Stimulated activated naive CD8-positive, alpha-beta T cell treated with anti-CD3 and anti-CD28 coated beads, Interleukin-15, amount 100 ng/mL, for 72 hours (primary cell): ENCODE measurements around the gene RHOJ.
A peak's percentile ranks its signal among the peaks of the same experiment; 100 is the strongest.
"Not testable (repeated sequence)": the region's sequence is repeated elsewhere in the genome, so short reads cannot be mapped to it uniquely, and the experiment has no call there.

Experiments used
- ATAC-seq: fragments of 150-1000 bp; cut with Tn5 transposase; 2 replicates; pipeline ENCODE4 v1.10.0; 2021; ENCODE audit warnings: mild to moderate bottlenecking, moderate library complexity
- DNase-seq, 2 donors: peaks; one replicate each; pipeline ENCODE4 v3.0.0; 2021 to 2022
- H3K27ac Mint-ChIP-seq, 2 donors: one replicate each; pipeline ENCODE4 v1.8.0; 2022; ENCODE audit warnings: mild to moderate bottlenecking in 2 of 2, mixed read lengths in 2 of 2, moderate library complexity in 2 of 2
- H3K27me3 Mint-ChIP-seq: one replicate; pipeline ENCODE4 v1.8.0; 2022; ENCODE audit warnings: mixed read lengths
- H3K4me1 Mint-ChIP-seq: one replicate; pipeline ENCODE4 v1.8.0; 2022; ENCODE audit warnings: mild to moderate bottlenecking, mixed read lengths
- H3K4me3 Mint-ChIP-seq, 2 donors: one replicate each; pipeline ENCODE4 v1.8.0; 2022; ENCODE audit warnings: mild to moderate bottlenecking in 2 of 2, mixed read lengths in 2 of 2, moderate library complexity in 1 of 2
- H3K9me3 Mint-ChIP-seq, 2 donors: one replicate each; pipeline ENCODE4 v1.8.0; 2022; ENCODE audit warnings: mixed read lengths in 2 of 2

Gene RHOJ

GRCh38 chr14:63273129-63273528, 68.9 kb downstream of the RHOJ start:
- Mint-ChIP-seq H3K9me3 (no peaks in the 10 kb centered on the region), H3K27me3 (peaks cover 7% of the 10 kb centered on the region), H3K4me3 (no peak overlapping the region), H3K27ac (no peak overlapping the region), H3K4me1 (no peaks in the 10 kb centered on the region)
- ATAC-seq (no peak), DNase-seq (no peak)

DNA sequence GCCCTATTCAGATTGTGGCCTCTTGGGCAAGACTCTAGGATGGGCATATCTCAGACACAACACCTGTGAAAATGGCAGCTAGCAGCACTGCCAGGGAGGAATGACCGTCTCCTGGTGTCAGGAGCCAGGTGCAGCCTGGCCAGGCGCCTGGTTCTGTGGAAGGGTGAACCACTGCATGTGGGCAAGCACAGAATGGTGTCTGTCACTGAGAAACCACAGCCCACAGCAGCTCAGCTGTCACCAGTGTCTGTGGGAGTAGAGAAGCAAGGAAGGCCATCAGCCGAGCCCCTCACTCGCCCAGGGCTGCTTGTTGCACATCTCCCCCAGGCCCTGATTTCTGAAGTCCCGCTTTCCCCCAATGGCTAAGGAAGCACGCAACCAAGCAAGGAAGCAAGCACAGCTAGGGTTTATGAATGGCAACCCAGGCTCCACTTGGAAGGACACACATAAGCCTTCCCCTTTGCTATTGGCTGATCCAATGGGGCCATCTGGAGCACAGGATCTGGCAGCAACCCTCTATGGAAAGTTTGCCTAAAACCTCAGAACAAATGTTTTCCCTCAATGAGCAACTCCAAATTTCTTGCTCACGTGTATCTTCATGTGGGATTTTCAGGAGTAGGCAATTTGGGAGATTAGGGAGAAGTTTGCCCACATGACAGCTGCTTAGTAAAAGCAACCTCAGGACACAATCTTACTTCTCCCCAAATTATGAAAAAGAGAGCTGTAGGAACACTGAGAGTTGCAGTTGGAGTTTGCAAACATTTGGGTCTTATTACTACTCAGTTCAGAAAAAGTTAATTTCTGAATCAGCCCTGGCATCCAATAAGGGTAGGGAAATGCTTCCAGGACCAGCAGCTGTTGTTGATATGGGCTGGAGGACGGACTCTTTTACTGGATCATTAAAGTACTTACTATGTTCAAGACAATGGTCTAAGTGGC, 69.7 kb downstream of the RHOJ start:
- no peaks in the 10 kb centered on the region for H3K4me1 Mint-ChIP-seq
- H3K27me3 Mint-ChIP-seq = peaks cover 7% of the 10 kb centered on the region
- ATAC-seq = no peak

GRCh38 chr14:63275611-63276010, 71.4 kb downstream of the RHOJ start:
- no peaks in the 10 kb centered on the region for H3K4me1 Mint-ChIP-seq
- no peak for ATAC-seq
- no peaks in the 10 kb centered on the region for H3K9me3 Mint-ChIP-seq
- no peak overlapping the region for H3K27ac Mint-ChIP-seq
- no peak for DNase-seq
- no peak overlapping the region for H3K4me3 Mint-ChIP-seq
- peaks cover 3% of the 10 kb centered on the region for H3K27me3 Mint-ChIP-seq

More for the DNA sequence above, 69.7 kb downstream of the RHOJ start:
- DNase-seq = no peak
- H3K27ac Mint-ChIP-seq = no peak overlapping the region
- H3K4me3 Mint-ChIP-seq = no peak overlapping the region
- H3K9me3 Mint-ChIP-seq = no peaks in the 10 kb centered on the region

DNA sequence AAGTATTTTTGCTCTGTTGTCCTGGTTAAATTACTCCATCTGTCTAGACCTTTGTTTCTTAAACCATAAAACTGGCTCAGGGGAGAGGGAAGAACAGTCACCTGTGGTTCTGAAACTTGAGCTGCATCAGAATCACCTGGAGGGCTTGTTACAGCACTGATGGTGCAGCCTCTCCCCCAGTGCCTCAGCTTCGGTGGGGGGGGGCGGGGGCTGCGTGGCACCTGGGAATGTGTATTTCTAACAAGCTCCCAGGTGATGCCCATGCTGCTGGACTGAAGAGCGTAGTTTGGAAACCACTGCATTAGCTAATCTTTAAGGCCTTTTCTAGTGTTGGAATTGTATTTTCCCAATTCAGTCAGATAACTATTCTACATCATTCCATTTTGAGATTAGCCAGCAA, 71.8 kb downstream of the RHOJ start:
- Mint-ChIP-seq H3K9me3 (no peaks in the 10 kb centered on the region), H3K4me1 (no peaks in the 10 kb centered on the region), H3K27ac (no peak overlapping the region), H3K4me3 (no peak overlapping the region), H3K27me3 (peaks cover 6% of the 10 kb centered on the region)
- DNase-seq (no peak), ATAC-seq (no peak)

GRCh38 chr14:63276492-63277342, 72.5 kb downstream of the RHOJ start:
- no peak for DNase-seq
- no peaks in the 10 kb centered on the region for H3K9me3 Mint-ChIP-seq
- peaks cover 7% of the 10 kb centered on the region for H3K27me3 Mint-ChIP-seq
- H3K4me3 Mint-ChIP-seq = no peak overlapping the region
- peak; percentile 75 for ATAC-seq
- no peak overlapping the region for H3K27ac Mint-ChIP-seq
- H3K4me1 Mint-ChIP-seq = no peaks in the 10 kb centered on the region

GRCh38 chr14:63277591-63278183, 73.4 kb downstream of the RHOJ start:
- DNase-seq = no peak
- no peak overlapping the region for H3K27ac Mint-ChIP-seq
- peaks cover 7% of the 10 kb centered on the region for H3K27me3 Mint-ChIP-seq

DNA sequence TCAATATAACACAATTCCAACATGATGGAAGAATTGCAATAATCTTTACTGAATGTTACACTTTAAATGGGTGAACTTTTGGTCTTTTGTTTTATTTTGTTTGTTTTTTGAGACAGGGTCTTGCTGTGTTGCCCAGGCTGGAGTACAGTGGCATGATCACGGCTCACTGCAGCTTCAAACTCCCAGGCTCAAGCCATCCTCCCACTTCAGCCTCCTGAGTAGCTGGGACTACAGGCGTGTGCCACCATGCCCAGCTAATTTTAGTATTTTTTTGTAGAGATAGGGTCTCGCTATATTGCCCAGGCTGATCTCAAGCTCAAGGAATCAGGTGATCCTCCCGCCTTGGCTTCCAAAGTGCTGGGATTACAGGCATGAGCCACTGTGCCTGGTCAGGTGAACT, 75.7 kb downstream of the RHOJ start:
- not testable (repeated sequence) for H3K27me3 Mint-ChIP-seq, H3K4me1 Mint-ChIP-seq, DNase-seq, H3K4me3 Mint-ChIP-seq, H3K27ac Mint-ChIP-seq, ATAC-seq, H3K9me3 Mint-ChIP-seq

More at GRCh38 chr14:63277591-63278183, 73.4 kb downstream of the RHOJ start:
- no peak for ATAC-seq
- Mint-ChIP-seq H3K4me1 (no peaks in the 10 kb centered on the region), H3K4me3 (no peak overlapping the region), H3K9me3 (no peaks in the 10 kb centered on the region)

- no peaks in the 10 kb centered on the region for H3K4me1 Mint-ChIP-seq
- H3K27ac Mint-ChIP-seq = no peak overlapping the region
- ATAC-seq (no peak), DNase-seq (no peak)
- peaks cover 7% of the 10 kb centered on the region for H3K27me3 Mint-ChIP-seq
- H3K4me3 Mint-ChIP-seq = no peak overlapping the region
- no peaks in the 10 kb centered on the region for H3K9me3 Mint-ChIP-seq
Observed at GRCh38 chr14:63282997-63283883, 79.0 kb downstream of the RHOJ start.

GRCh38 chr14:63283884-63284248, 79.6 kb downstream of the RHOJ start:
- peaks cover 7% of the 10 kb centered on the region for H3K27me3 Mint-ChIP-seq
- H3K9me3 Mint-ChIP-seq = no peaks in the 10 kb centered on the region
- no peak for ATAC-seq
- DNase-seq = no peak
- H3K27ac Mint-ChIP-seq = no peak overlapping the region
- H3K4me1 Mint-ChIP-seq = no peaks in the 10 kb centered on the region
- H3K4me3 Mint-ChIP-seq = no peak overlapping the region

DNA sequence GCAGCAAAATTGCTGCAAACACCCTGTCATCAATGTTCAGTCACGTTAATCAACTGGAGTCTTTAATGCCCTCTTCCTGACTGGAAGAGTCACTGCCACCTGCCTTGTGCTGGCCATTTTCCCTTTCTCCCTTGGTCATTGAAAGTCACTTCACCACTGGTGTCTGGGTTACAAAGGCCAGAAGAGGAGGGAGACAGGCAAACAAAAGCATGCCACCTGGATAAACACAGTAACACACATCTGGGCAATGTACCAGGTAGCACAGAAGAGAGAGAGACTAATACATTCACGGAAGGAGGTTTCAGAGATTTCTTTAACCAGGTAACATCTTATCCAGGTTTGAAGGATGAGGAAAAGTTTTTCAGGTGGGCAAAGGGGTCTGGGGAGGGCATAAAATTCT, 81.8 kb downstream of the RHOJ start:
- H3K27me3 Mint-ChIP-seq = peaks cover 4% of the 10 kb centered on the region
- H3K27ac Mint-ChIP-seq = no peak overlapping the region
- DNase-seq (no peak), ATAC-seq (no peak)
- no peaks in the 10 kb centered on the region for H3K4me1 Mint-ChIP-seq
- H3K9me3 Mint-ChIP-seq = no peaks in the 10 kb centered on the region
- no peak overlapping the region for H3K4me3 Mint-ChIP-seq

DNA sequence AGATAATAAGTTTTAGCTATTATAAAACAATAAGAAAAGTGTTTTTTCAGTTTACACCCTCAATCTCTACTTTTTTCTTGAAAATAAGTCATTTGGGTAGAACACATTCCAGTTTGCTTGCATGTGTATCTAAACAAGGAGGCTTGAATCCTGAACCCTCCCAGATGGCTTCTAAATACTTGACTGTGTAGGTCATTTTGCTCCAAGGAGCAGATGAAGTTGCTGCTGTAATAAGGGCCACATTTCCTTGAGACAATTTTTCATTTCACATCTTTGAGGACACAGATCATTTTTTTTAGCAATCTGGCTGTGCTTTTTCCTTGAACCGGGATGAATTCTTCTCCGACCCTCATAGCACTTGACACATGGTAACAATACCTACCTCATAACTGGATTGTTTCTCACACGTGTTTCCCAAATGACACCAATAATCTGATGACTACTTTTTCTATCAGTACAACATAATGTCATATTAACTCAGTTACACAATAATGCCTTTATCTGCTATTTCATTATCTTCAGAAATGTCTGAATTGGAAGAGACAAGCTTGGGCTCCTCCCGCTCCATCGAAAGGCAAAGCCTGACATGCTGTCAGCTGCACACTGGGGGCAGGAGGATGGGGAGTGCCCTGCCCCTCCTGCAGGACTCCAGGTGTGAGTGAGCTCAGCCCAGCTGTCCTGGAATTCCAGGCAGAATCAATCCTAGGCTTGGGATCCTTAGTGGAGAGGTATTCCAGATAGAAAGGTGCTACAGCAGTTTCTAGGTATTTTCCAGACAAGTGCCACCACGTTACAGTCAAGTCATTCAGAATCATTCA, 83.6 kb downstream of the RHOJ start:
- ATAC-seq (no peak), DNase-seq (no peak)
- Mint-ChIP-seq H3K4me3 (no peak overlapping the region), H3K9me3 (no peaks in the 10 kb centered on the region), H3K27me3 (peaks cover 8% of the 10 kb centered on the region), H3K27ac (no peak overlapping the region), H3K4me1 (no peaks in the 10 kb centered on the region)

GRCh38 chr14:63288853-63289252, 84.6 kb downstream of the RHOJ start:
- DNase-seq = no peak
- Mint-ChIP-seq H3K27ac (no peak overlapping the region), H3K9me3 (no peaks in the 10 kb centered on the region), H3K27me3 (peaks cover 8% of the 10 kb centered on the region), H3K4me3 (no peak overlapping the region), H3K4me1 (no peaks in the 10 kb centered on the region)
- ATAC-seq = no peak

DNA sequence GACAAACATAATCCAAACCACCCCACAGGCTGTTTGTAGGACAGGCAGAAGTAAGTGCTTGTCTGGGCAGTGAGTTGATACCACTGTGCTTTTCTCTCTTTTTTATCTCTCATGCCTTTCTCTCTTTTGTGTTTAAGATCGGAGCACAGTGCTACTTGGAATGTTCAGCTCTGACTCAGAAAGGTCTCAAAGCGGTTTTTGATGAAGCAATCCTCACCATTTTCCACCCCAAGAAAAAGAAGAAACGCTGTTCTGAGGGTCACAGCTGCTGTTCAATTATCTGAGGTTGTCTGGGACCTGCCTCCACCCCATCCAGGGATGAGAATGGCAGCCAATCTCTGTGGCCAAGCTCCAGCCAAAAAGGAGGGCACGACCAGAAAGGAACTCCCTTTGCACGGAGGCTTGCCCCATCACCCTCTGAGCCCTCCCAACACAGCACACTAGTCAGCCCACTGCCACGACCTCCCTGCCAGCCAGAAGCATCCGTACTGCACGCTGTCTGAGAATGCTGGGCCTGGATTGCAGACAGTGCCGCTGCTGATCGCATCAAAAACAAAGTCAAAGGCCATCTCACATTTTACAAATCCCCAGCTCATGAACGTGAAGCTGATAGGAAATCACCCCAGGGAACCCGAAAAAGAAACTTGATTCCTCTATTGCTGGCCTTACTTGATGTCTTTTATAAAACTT, 86.6 kb downstream of the RHOJ start:
- peaks cover 25% of the 10 kb centered on the region for H3K27me3 Mint-ChIP-seq
- peaks cover 9% of the 10 kb centered on the region for H3K4me1 Mint-ChIP-seq
- no peaks in the 10 kb centered on the region for H3K9me3 Mint-ChIP-seq
- ATAC-seq (no peak), DNase-seq (no peak)
- no peak overlapping the region for H3K27ac Mint-ChIP-seq
- no peak overlapping the region for H3K4me3 Mint-ChIP-seq

DNA sequence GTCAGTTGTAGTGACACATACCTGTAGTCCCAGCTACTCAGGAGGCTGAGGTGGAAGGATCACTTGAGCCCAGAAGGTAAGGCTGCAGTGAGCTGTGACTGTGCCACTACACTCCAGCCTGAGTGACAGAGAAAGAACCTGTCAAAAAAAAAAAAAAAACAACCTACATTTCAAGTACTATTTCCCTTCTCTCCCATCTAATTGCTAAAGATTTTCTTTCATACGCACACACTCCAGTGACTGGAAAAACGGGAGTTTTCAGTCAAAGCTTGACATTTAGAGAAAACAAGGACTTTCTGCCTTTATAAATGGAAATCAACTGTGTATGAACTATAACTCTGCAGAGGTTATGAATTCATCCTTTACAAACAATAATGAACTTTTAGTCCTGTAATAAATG, 88.6 kb downstream of the RHOJ start:
- ATAC-seq = no peak

More for the DNA sequence above, 88.6 kb downstream of the RHOJ start:
- Mint-ChIP-seq H3K4me3 (no peak overlapping the region), H3K4me1 (peaks cover 9% of the 10 kb centered on the region), H3K27me3 (peaks cover 25% of the 10 kb centered on the region), H3K9me3 (no peaks in the 10 kb centered on the region), H3K27ac (no peak overlapping the region)
- no peak for DNase-seq
